GM11168 (cell line): ENCODE results near the gene RNF152.

Source experiments
- in situ Hi-C: fragments of 300-500 bp; cut with MboI; formaldehyde crosslinking; loops from one replicate; pipeline ENCODE4 v1.12.0; 2022; ENCODE audit warnings: low sequenced_read_pairs; ENCODE audit not compliant: unreplicated experiment

RNF152 gene

DNA sequence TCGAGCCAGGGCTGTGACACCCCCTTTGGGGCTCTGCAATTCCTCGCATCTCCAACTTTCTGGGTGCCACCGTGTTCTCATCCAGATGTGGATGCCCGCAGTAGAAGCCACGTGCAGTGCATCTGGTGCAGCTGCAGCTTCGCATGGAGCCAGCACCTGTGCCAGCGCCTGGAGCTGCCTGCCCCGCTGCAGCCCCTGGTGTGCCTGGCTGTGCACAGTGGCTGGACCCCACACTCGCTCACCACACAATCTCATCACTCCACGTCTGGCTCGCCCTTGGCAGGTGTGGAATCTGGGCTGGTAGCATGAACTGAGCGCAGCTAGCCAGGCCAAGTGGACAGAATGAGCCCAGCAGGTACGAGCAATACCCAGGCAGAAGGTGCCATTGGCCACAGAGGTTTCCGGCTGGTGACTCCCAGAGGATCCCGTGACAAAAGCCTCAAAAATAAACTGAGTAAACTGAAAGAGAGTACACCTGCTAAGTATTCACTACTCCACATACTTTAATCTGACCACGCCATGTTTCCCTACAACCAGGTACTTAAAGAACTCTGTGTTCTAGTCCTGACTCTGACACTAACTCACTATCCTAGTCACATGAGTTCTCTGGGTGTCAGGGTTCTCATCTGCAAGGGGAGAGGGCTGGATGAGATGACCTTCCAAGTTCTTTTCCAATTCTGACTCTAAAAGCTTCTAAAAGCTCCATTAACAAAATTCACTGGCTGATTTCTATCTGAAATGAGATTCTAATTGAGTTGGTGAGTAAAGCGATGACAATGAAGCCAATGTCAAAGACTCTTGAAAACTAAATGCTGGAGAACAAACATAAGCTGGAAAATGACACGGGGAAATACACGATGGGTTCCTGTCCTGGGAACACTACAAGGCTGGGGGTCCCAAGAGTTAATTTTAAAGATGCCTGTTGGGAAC is 37.1 kb downstream of the RNF152 start:
- in situ Hi-C loops, result no loop called here

- in situ Hi-C loops, result no loop called here
Measured at GRCh38 chr18:61854578-61855448, 38.0 kb downstream of the RNF152 start.

DNA sequence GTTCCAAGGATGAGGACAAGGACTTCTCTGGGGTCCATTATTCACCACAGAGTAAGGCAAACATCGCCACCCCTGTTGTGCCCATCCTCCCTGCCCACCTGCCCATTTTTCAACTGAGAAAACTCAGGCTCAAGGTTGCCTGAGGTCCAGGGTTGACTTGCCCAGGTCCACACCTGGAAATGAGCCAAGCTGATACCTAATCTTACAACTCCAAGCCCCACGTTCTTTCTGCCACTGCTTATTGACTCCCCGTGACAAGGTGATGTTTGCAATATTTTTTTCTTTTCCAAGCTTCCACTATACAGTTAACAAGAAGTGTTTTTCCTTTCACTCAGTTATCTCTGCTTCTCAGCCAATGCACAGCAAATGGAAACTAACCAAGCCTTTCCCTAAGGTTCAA is 39.0 kb downstream of the RNF152 start:
- in situ Hi-C loops, result no loop called here

DNA sequence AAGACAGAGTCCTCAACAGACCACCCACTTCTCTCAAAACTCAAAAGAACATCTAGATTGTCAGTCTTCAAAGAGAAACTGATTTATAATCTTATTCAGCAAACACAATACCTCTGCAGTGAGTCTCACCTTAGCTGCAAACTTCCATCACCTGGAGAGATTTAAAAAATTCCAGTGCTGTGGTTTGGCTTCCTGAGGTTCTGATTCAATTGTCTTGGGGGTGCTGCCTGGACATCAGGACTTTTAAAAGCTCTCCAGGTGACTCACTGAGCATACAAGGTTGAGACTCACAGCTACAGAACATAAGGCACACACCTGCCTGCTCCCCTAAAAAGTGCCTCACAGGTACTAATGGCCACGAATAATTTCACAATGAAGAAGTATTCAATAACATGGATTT is 40.3 kb downstream of the RNF152 start:
- in situ Hi-C loops, result no loop called here

DNA sequence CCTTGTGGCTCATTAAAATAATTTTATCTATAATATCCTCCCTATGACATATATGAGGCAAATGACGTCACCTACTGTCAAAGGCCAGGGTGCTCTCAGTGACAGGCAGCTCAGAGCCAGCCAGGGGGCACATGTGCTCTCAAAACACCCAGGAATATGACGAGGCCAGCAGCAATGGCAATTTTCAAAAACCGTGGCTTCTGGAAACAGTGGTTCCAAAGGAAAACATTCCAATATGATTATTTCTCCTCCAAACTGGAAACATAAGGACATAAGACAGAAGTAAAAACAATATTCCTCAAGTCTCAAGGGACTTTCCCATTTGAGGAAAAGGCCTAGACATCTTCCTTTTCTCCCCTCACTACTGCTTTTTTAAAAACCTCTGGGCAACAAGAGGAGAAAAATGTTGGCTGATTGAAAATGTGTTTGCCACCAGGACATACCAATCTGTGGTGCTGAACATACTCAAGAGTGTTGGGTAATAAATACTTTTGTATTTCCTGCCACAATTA is 40.8 kb downstream of the RNF152 start:
- in situ Hi-C loops, result no loop called here

DNA sequence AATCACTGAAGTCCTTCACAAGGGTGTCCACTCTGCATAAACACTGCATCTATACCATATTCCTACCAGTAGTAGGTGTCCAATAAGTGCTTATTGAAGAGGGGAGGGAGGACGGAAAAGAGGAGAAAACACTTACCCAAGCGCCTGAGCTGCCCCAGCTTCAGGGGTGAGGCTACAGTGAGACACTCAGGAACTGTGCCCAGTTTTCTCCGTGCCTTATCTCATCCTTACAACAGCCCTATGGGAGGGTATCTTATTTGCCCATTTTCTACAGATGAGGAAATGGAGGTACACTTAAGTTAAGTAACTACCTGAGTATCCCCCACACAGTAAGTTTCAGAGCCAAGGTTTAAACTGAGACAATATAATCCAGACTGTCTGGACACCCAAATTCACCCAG is 41.5 kb downstream of the RNF152 start:
- in situ Hi-C loops, result no loop called here

DNA sequence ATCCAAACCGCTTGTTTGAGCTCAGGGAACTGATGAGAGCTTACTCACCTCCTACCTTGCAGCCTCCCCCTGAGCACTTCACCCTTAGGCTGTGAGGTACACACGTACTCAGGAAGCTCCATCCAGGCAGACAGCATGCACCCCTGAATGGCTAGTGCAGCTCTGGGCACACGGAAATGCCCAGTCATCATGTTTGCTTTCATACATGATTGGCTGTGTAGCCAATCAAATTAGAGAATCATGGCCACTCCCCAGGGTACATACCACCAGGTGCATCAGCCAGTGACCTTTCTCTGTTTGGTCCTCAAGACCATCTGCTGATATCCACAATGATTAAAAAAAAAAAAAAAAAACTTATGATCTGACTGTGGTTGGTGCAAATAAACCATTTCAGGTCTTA is 42.1 kb downstream of the RNF152 start:
- in situ Hi-C loops, result no loop called here

DNA sequence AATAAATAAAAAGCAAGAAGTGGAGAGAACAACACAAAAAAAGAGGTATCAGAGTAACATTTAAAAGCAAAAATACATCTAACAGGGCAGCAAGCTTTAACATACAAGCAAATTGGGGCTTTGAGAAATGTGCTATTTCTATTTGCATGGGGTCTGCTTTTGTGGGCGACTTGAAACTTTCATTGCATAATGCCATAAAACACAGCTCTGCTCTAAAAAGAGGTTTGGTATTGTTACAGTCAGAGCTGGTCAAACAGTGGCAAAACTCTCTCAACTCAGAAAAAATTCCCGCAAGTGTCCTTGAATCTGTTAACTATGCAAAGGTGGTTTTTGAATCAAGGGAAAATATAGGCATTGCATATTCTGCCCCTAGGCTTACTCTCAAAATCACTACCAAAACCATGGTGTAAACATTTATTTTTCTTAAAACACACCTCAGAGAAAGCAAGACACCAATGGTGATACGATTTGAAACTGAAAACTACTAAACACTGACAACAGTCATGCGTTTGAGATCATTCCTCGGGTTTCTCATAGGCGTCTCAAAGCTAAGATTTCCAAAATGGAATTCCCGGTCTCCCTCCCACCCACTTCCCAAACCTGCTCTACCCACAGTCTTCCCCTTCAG is 45.5 kb downstream of the RNF152 start:
- in situ Hi-C loops, result no loop called here

DNA sequence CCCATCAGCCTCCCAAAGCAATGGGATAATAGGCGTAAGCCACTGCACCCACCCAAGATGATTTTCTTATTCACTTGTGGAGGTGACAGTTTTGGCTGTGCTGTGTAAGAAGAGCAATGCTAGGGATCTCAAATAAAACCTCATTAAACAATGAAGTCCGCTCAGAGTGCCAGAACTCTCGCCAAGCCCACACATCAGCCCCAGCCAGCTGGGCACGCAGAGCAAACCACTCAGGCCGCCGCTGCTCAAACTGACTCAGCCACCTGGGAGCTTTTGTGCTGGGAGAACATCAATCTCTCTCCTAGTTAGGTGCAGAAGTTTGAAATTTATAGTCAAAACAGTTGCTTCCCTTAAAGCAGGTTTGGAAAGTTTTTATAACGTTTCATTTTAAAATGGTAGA is 47.6 kb downstream of the RNF152 start:
- in situ Hi-C loops, result no loop called here

GRCh38 chr18:61844726-61845125 is 48.1 kb downstream of the RNF152 start:
- in situ Hi-C loops, result no loop called here

DNA sequence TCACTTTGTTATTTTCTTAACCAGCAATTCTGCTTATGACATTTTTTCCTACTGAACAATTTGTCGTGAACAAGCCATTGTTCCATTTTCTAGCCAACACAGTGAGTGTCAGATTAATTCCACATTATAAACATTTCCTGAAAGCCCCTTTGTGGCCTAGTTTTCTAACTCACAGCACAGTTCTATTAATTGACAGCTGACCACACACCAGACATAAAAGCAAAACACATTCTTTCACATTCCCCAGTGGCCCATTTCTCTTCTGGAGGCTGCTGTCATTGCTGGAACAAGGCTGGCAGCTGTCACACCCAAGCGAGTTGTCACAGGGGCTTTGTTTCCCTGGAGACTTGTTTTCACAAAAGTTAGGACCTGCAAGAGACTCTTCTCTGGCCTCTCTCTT is 50.7 kb downstream of the RNF152 start:
- in situ Hi-C loops, result no loop called here

DNA sequence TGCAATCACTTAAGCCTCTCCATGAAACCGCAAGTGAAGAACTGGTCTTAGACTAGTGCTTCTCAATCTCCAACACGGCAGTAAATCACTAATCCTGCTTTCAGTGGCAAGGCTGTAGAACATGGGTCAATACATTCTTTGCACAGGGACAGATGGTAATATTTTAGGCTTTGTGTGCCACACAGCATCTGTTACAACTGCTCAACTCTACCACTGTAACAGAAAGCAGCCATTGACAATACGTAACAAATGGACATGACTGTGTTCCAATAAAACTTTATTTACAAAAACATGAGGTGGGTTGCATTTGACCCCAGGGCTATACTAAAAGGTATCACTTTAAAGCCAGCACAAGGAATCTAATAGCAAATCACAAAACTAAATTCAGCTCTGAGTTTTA is 51.1 kb downstream of the RNF152 start:
- in situ Hi-C loops, result no loop called here

DNA sequence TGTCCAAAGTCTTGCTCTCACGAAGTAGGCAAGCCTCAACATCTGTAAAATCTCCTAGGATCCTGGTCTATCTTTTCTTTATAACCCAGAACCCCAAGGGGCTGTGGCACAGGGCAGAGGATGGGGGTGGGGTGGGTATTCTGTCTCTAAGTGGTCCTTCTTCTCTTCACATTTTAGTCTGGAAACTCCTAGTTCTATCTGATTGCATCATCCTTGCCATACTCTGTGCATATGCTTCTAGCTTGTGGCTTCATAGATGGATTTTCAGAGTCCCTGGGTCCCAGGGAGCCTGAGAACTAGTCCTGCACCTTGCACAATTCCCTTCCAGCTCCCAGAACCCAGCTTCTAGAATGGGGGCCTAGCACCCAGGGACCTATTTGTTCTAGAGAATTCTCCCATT is 52.5 kb downstream of the RNF152 start:
- in situ Hi-C loops, result no loop called here

DNA sequence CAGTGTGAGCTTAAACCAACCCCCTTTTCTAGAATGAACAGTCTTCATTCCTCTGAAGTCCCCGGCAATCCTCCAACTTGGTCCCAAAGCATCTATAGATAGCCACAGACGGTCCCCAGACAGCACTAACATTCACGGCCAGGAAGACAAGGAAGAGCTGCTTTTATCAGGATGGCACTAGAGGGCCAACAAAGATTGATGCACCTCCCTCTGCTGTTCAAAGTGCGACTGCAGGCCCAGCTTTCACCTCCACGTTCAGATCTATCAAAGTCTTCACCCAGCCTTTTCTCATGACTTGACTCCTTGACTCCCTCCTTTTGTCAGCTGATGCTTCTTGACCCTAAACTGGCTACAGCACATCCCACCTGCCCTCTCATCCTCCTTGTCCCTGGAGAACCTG is 54.3 kb downstream of the RNF152 start:
- in situ Hi-C loops, result no loop called here

DNA sequence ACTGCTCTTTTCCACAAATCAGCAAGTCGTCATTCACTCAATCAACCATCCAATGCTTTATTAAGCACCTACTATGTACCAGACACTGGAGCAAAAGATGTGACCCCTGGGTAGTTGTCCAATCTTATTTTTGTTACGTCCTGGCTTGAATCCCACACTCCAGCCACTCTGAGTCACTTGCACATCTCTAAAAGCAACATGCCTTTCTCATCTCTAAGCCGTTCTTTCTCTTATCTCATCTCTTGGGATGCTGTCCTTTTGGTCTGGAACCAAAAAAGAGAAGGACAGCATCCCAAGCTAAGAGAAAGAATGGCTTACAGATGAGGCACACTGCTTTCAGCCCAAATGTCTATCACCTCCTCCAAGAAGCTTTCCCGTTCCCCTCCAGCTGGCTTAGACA is 58.8 kb downstream of the RNF152 start:
- in situ Hi-C loops, result no loop called here

DNA sequence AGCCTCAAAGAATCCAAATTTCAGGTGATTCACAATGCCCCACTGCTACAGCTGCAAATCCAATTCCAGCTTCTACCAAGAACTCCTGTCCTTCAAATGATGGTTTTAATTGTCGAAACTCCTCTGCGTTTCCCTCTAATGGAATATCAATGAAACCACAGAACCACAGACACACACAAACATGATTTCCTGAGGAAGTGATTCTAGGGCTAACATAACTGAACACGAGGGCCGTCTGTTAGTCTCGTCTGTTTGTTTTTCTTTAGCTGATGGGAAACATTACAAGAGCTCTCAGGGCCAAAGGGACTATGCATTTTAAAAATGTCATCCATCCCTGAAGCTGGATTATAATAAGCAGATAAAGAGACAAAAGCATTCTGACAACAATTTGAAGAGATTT is 59.4 kb downstream of the RNF152 start:
- in situ Hi-C loops, result no loop called here

- in situ Hi-C loops, result no loop called here
Measured at GRCh38 chr18:61832858-61833257, 59.9 kb downstream of the RNF152 start.

GRCh38 chr18:61831071-61831470 is 61.7 kb downstream of the RNF152 start:
- in situ Hi-C loops, result no loop called here

DNA sequence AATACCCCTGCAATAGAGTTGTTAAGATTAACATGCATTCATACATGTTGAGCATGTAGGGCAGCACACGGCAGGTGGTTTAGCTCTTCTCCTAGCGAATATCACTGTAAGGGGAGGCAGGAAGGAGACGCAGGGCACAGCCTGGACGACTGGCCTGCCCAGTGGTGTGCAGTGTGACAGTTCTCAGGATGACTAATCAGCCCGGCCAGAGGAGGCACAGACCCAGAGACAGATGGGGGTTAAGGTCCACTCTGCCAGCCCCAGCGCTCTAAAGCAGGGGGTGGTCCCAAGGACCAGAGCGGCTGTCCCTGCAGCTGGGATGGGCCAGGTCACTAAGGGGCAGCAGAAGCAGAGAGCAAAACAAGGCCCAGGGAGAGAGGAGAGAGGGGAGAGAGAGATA is 63.7 kb downstream of the RNF152 start:
- in situ Hi-C loops, result no loop called here

DNA sequence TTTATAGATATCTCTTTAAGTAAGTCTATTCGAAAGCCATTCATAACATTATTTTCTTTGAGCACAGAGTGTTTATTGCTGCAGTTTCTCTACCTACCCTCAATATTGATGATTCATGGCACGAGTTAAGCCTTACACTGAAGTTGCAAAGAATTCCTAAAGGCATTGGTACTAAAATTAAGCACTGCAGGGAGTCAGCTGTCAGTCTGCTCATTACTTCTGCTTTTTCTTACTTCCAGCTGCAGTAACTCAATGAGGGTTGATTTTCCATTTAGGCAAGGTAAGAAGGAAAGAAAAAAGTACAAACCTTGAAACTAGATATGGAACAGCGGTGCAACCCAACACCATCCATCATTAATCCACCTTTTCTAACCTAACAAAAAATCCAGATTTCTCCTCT is 65.2 kb downstream of the RNF152 start:
- in situ Hi-C loops, result no loop called here

- in situ Hi-C loops, result no loop called here
Measured at GRCh38 chr18:61825386-61825785, 67.4 kb downstream of the RNF152 start.
